ENCODE data around the gene ATP8A2. TPM values are rescaled to one million over a fixed set of nuclear protein-coding genes. Genes with fewer than 3 reads are reported as not detected.

ATP8A2 gene
- total and polyA plus RNA-seq, 4 donors, result 0.31 to 2.7 (median 1.1) TPM

- peaks cover 0 to 4% (median 2%) of the 10 kb centered on the region in 4 donors for H3K9me3 ChIP-seq (ENCODE audit: control insufficient read depth in 4 of 4, insufficient read depth in 3 of 4, low read length in 3 of 4)
- no peaks in the 10 kb centered on the region for H3K4me1 ChIP-seq (ENCODE audit: control insufficient read depth in 5 of 5, insufficient read depth in 5 of 5, low read length in 5 of 5)
- H3K36me3 ChIP-seq (ENCODE audit: control insufficient read depth in 4 of 4, insufficient read depth in 4 of 4, low read length in 4 of 4), result no peaks in the 10 kb centered on the region
- DNase-seq, result no peak
- H3K4me3 ChIP-seq, result no peak overlapping the region
- no peaks in the 10 kb centered on the region for H3K27me3 ChIP-seq (ENCODE audit: control insufficient read depth in 3 of 3, insufficient read depth in 3 of 3, low read length in 2 of 3)
- H3K9ac ChIP-seq (ENCODE audit: insufficient read depth in 1 of 2, low read length in 2 of 2), result no peak overlapping the region
- TF ChIP-seq, protein P1, sequence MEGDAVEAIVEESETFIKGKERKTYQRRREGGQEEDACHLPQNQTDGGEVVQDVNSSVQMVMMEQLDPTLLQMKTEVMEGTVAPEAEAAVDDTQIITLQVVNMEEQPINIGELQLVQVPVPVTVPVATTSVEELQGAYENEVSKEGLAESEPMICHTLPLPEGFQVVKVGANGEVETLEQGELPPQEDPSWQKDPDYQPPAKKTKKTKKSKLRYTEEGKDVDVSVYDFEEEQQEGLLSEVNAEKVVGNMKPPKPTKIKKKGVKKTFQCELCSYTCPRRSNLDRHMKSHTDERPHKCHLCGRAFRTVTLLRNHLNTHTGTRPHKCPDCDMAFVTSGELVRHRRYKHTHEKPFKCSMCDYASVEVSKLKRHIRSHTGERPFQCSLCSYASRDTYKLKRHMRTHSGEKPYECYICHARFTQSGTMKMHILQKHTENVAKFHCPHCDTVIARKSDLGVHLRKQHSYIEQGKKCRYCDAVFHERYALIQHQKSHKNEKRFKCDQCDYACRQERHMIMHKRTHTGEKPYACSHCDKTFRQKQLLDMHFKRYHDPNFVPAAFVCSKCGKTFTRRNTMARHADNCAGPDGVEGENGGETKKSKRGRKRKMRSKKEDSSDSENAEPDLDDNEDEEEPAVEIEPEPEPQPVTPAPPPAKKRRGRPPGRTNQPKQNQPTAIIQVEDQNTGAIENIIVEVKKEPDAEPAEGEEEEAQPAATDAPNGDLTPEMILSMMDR (IDR thresholded peaks at IDR 0.05; ENCODE audit: control extremely low read depth, extremely low read depth), result no peak
- H3K27ac ChIP-seq (ENCODE audit: low read depth in 1 of 2, low read length in 1 of 2), result no peak overlapping the region
- ATAC-seq (ENCODE audit: insufficient read depth, low FRiP score), result no peak
- 85 to 86% methylated on average over 5 of the region's 5 CpGs for WGBS, 2 donors
These were observed 38.2 kb downstream of the ATP8A2 start for GRCh38 chr13:25409938-25410337.

DNA sequence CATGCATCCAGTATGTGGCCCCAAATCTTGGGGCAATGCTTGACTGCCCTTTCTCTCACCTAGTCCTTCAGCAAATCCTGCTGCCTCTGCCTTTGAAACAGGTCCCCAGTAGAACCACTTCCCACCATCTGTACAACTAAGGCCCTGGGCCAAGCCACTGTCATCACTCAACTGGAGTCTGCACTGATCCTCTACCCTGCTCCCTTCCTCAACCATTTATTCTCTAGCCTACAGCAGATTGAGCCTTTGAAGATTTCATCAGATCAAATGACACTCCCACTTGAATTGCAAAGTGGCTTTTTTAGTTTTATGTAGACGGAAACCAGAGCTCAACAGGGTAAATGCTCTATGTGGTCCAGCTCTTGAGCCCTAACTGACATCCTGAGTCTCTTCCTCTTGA lies 43.5 kb downstream of the ATP8A2 start:
- peaks cover 0 to 4% (median under 1%) of the 10 kb centered on the region in 4 donors for H3K9me3 ChIP-seq (ENCODE audit: control insufficient read depth in 4 of 4, insufficient read depth in 3 of 4, low read length in 3 of 4)
- no peak for DNase-seq

GRCh38 chr13:25417535-25417934 lies 45.8 kb downstream of the ATP8A2 start:
- ATAC-seq (ENCODE audit: insufficient read depth, low FRiP score) (no peak), DNase-seq (no peak)
- Histone ChIP-seq H3K9me3 (ENCODE audit: control insufficient read depth in 4 of 4, insufficient read depth in 3 of 4, low read length in 3 of 4) (peaks cover 0 to 2% (median 0%) of the 10 kb centered on the region in 4 donors), H3K27me3 (ENCODE audit: control insufficient read depth in 3 of 3, insufficient read depth in 3 of 3, low read length in 2 of 3) (peaks cover 3 to 6% (median 6%) of the 10 kb centered on the region in 3 donors), H3K27ac (ENCODE audit: low read depth in 1 of 2, low read length in 1 of 2) (no peak overlapping the region), H3K36me3 (ENCODE audit: control insufficient read depth in 4 of 4, insufficient read depth in 4 of 4, low read length in 4 of 4) (no peaks in the 10 kb centered on the region), H3K4me1 (ENCODE audit: control insufficient read depth in 5 of 5, insufficient read depth in 5 of 5, low read length in 5 of 5) (peaks cover 0 to 6% (median 0%) of the 10 kb centered on the region in 5 donors), H3K4me3 (no peak overlapping the region), H3K9ac (ENCODE audit: insufficient read depth in 1 of 2, low read length in 2 of 2) (no peak overlapping the region)
- TF ChIP-seq, protein P1 (IDR thresholded peaks at IDR 0.05; ENCODE audit: control extremely low read depth, extremely low read depth), result no peak
- WGBS, 2 donors, result 67 to 77% methylated on average over 2 of the region's 2 CpGs

More for the DNA sequence above, 43.5 kb downstream of the ATP8A2 start:
- TF ChIP-seq, protein P1 (IDR thresholded peaks at IDR 0.05; ENCODE audit: control extremely low read depth, extremely low read depth), result no peak
- peaks cover 3 to 6% (median 6%) of the 10 kb centered on the region in 3 donors for H3K27me3 ChIP-seq (ENCODE audit: control insufficient read depth in 3 of 3, insufficient read depth in 3 of 3, low read length in 2 of 3)
- no peaks in the 10 kb centered on the region for H3K4me1 ChIP-seq (ENCODE audit: control insufficient read depth in 5 of 5, insufficient read depth in 5 of 5, low read length in 5 of 5)
- no peak for ATAC-seq (ENCODE audit: insufficient read depth, low FRiP score)
- H3K36me3 ChIP-seq (ENCODE audit: control insufficient read depth in 4 of 4, insufficient read depth in 4 of 4, low read length in 4 of 4), result no peaks in the 10 kb centered on the region
- WGBS, 2 donors, result 37 to 57% methylated on average over 1 of the region's 1 CpG
- H3K9ac ChIP-seq (ENCODE audit: insufficient read depth in 1 of 2, low read length in 2 of 2), result no peak overlapping the region
- no peak overlapping the region for H3K27ac ChIP-seq (ENCODE audit: low read depth in 1 of 2, low read length in 1 of 2)
- H3K4me3 ChIP-seq, result no peak overlapping the region

DNA sequence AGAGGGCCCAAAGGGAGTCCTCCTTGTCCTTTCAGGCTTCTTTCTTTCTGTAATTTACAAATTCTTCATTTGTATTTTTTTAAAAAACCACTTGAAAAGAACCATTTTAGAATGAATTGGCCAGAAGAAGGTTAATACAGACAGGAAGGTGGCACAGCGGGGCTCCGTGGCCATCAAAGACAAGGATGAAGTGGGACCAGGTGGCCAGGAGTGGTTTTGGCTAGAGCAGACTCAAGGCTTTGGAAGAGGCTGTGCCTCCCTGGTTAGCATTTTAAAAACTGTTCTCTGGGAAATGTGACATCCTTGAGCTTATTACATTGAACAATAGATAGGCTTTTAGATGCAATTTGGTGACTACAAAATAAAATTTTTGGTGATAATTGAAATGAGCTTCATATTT lies 48.4 kb downstream of the ATP8A2 start:
- no peak overlapping the region for H3K27ac ChIP-seq (ENCODE audit: low read depth in 1 of 2, low read length in 1 of 2)
- H3K9me3 ChIP-seq (ENCODE audit: control insufficient read depth in 4 of 4, insufficient read depth in 3 of 4, low read length in 3 of 4), result no peaks in the 10 kb centered on the region
- no peak for DNase-seq
- H3K9ac ChIP-seq (ENCODE audit: insufficient read depth in 1 of 2, low read length in 2 of 2), result no peak overlapping the region
- H3K4me1 ChIP-seq (ENCODE audit: control insufficient read depth in 5 of 5, insufficient read depth in 5 of 5, low read length in 5 of 5), result peaks cover 0 to 6% (median 0%) of the 10 kb centered on the region in 5 donors
- peaks cover 3 to 6% (median 6%) of the 10 kb centered on the region in 3 donors for H3K27me3 ChIP-seq (ENCODE audit: control insufficient read depth in 3 of 3, insufficient read depth in 3 of 3, low read length in 2 of 3)
- H3K4me3 ChIP-seq, result no peak overlapping the region
- H3K36me3 ChIP-seq (ENCODE audit: control insufficient read depth in 4 of 4, insufficient read depth in 4 of 4, low read length in 4 of 4), result no peaks in the 10 kb centered on the region
- 77 to 80% methylated on average over 2 of the region's 2 CpGs for WGBS, 2 donors
- TF ChIP-seq, protein P1 (IDR thresholded peaks at IDR 0.05; ENCODE audit: control extremely low read depth, extremely low read depth), result no peak
- no peak for ATAC-seq (ENCODE audit: insufficient read depth, low FRiP score)
